Fibroblast of the aortic adventitia (primary cell): Measurements from ENCODE around the gene CYP2A6. TPM values are rescaled to one million over a fixed set of nuclear protein-coding genes. Genes with fewer than 3 reads are reported as not detected.
A peak's percentile ranks its signal among the peaks of the same experiment; 100 is the strongest.

ENCODE experiments used
- DNase-seq: peaks from one replicate; pipeline ENCODE4 v3.0.0-alpha.2; 2010; ENCODE audit warnings: low read depth
- H3K4me3 ChIP-seq: 2 replicates; pipeline ENCODE4 v1.5.1; 2011; ENCODE audit warnings: low read depth, mild to moderate bottlenecking, control low read depth, low read length, moderate library complexity
- total RNA-seq: library from RNA; depleted of rRNA; stranded (reverse); fragments of >200 nt; gene quantifications from 2 replicates; pipeline ENCODE4 v1.2.3, GENCODE V29; 2012; ENCODE audit warnings: low replicate concordance
- TF ChIP-seq, protein P1 (sequence below): IDR thresholded peaks from 2 replicates; pipeline ENCODE4 v1.5.1; 2011; ENCODE audit warnings: mild to moderate bottlenecking, low read length, control low read depth, inconsistent platforms; ENCODE audit not compliant: insufficient read depth

The CYP2A6 gene
- total RNA-seq, 1 donor = not detected

DNA sequence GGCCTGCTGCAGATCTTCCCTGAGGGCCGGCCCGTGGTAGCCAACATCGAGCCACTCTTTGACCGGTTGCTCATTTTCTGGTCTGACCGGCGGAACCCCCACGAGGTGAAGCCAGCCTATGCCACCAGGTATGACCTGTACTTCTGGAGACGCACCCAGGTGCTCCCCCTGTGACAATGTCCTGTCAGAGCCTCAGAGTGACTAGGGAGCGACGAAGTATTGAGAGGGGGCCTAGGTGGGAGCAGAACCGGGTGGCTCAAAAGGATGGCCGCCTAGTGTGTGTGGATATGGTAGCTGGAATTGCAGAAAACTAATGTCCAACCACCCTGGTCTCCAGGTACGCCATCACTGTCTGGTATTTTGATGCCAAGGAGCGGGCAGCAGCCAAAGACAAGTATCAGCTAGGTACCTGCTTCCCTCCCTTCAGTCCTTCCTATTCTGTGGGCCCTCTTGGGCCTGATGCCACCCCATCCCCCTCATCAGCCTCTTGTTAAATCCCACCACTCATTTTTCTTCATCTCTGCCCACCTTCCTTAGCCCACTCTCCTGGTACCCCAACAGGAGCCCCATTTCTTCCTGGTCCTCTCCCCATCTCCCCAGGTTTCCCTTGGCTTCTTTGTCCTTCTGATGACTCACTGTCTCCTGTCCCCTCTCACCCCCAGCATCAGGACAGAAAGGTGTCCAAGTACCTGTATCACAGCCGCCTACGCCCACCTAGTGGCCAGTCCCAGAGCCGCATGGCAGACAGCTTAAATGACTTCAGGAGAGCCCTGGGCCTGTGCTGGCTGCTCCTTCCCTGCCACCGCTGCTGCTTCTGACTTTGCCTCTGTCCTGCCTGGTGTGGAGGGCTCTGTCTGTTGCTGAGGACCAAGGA is 42.9 kb downstream of the CYP2A6 start:
- no peak overlapping the region for H3K4me3 ChIP-seq
- TF ChIP-seq, protein P1, sequence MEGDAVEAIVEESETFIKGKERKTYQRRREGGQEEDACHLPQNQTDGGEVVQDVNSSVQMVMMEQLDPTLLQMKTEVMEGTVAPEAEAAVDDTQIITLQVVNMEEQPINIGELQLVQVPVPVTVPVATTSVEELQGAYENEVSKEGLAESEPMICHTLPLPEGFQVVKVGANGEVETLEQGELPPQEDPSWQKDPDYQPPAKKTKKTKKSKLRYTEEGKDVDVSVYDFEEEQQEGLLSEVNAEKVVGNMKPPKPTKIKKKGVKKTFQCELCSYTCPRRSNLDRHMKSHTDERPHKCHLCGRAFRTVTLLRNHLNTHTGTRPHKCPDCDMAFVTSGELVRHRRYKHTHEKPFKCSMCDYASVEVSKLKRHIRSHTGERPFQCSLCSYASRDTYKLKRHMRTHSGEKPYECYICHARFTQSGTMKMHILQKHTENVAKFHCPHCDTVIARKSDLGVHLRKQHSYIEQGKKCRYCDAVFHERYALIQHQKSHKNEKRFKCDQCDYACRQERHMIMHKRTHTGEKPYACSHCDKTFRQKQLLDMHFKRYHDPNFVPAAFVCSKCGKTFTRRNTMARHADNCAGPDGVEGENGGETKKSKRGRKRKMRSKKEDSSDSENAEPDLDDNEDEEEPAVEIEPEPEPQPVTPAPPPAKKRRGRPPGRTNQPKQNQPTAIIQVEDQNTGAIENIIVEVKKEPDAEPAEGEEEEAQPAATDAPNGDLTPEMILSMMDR = peak; percentile 37
- DNase-seq = no peak

GRCh38 chr19:40806423-40807146 is 43.7 kb downstream of the CYP2A6 start:
- DNase-seq = peak; percentile 94
- TF ChIP-seq, protein P1 = peak; percentile 92
- peak overlapping the region; percentile 22 for H3K4me3 ChIP-seq

DNA sequence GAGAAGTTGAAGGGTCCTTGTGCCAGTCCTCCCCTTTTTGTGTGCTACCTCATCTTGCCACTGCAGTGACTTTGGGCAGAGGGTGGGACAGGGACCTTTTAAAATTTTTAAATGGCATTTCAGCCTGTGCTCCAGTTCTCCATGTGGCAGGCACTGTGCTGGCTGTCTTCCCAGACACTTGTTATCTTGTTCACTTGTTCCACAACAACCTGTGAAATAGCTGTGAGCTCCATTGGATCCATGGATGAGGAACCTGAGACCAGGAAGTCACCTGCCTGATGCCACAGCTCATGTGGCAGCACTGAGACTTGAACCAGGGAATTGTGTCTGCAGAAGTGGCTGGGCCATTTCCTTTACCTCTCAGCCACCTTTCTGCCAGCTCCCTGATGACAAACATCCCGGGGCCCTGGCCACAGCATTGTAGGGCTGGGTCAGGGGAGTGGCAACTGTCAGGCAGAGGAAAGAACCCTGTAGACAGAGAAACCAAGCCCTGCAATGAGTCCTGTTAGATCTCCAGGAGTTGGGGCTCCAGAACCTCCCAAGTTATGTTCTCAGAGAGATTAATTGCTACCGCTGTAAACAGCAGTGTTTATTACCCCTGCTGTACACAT is 44.9 kb downstream of the CYP2A6 start:
- DNase-seq = no peak
- TF ChIP-seq, protein P1 = no peak
- no peak overlapping the region for H3K4me3 ChIP-seq

GRCh38 chr19:40804783-40805242 is 45.4 kb downstream of the CYP2A6 start:
- TF ChIP-seq, protein P1 = no peak
- no peak for DNase-seq

GRCh38 chr19:40803857-40804782 is 46.1 kb downstream of the CYP2A6 start:
- DNase-seq = no peak
- TF ChIP-seq, protein P1 = no peak
- no peak overlapping the region for H3K4me3 ChIP-seq

More at GRCh38 chr19:40804783-40805242, 45.4 kb downstream of the CYP2A6 start:
- no peak overlapping the region for H3K4me3 ChIP-seq
